ENCODE results near the gene RGS19.
"Not testable (repeated sequence)": the region's sequence is repeated elsewhere in the genome, so short reads cannot be mapped to it uniquely, and the experiment has no call there.

The RGS19 gene

GRCh38 chr20:64079273-64080012 lies at the start of gene RGS19:
TSS of gene RGS19 (minus strand) at chr20:64079518. CDS start at chr20:64076886, 2,632 bp downstream.
- no peak for DNase-seq

- DNase-seq, result not testable (repeated sequence)
Measured at GRCh38 chr20:64123517-64123916, 44.2 kb upstream of the RGS19 start.

GRCh38 chr20:64122927-64123326 lies 43.6 kb upstream of the RGS19 start:
- DNase-seq, result not testable (repeated sequence)

- no peak for DNase-seq
Measured at GRCh38 chr20:64121586-64121985, 42.3 kb upstream of the RGS19 start.

GRCh38 chr20:64119681-64120341 lies 40.5 kb upstream of the RGS19 start:
- DNase-seq, result no peak

GRCh38 chr20:64119301-64119680 lies 40.0 kb upstream of the RGS19 start:
- DNase-seq, result no peak

GRCh38 chr20:64117432-64117777 lies 38.1 kb upstream of the RGS19 start:
- not testable (repeated sequence) for DNase-seq

- DNase-seq, result no peak
Measured at GRCh38 chr20:64116541-64117431, 37.5 kb upstream of the RGS19 start.

- DNase-seq, result no peak
Measured at GRCh38 chr20:64116016-64116415, 36.7 kb upstream of the RGS19 start.

- DNase-seq, result peak; percentile 53
Measured at GRCh38 chr20:64115171-64115911, 36.0 kb upstream of the RGS19 start.

GRCh38 chr20:64114356-64114971 lies 35.1 kb upstream of the RGS19 start:
- DNase-seq, result no peak

- DNase-seq, result no peak
Measured at GRCh38 chr20:64113796-64114355, 34.6 kb upstream of the RGS19 start.

GRCh38 chr20:64113444-64113775 lies 34.1 kb upstream of the RGS19 start:
- no peak for DNase-seq

GRCh38 chr20:64112691-64113443 lies 33.5 kb upstream of the RGS19 start:
- DNase-seq, result no peak

- DNase-seq, result no peak
Measured at GRCh38 chr20:64111841-64112641, 32.7 kb upstream of the RGS19 start.

- DNase-seq, result no peak
Measured at GRCh38 chr20:64110411-64111068, 31.2 kb upstream of the RGS19 start.

GRCh38 chr20:64109831-64110391 lies 30.6 kb upstream of the RGS19 start:
- DNase-seq, result no peak

- DNase-seq, result no peak
Measured at GRCh38 chr20:64108731-64109681, 29.7 kb upstream of the RGS19 start.
